Mucosa of stomach (tissue), 1 donor: Measurements from ENCODE around the gene PLA2G2C.

ENCODE experiments used
- H3K27me3 ChIP-seq: one replicate; pipeline ENCODE4 v1.7.0; 2013; ENCODE audit warnings: mild to moderate bottlenecking, low read length; ENCODE audit not compliant: control insufficient read depth, insufficient read depth
- H3K36me3 ChIP-seq: one replicate; pipeline ENCODE4 v1.7.0; 2013; ENCODE audit warnings: low read length; ENCODE audit not compliant: control insufficient read depth, insufficient read depth
- H3K4me1 ChIP-seq: one replicate; pipeline ENCODE4 v1.7.0; 2013; ENCODE audit warnings: mild to moderate bottlenecking, low read length; ENCODE audit not compliant: control insufficient read depth, insufficient read depth
- H3K4me3 ChIP-seq: one replicate; pipeline ENCODE4 v1.7.0; 2013; ENCODE audit warnings: low read length
- H3K9ac ChIP-seq: one replicate; pipeline ENCODE4 v1.7.0; 2013; ENCODE audit warnings: mild to moderate bottlenecking, low read length, moderate library complexity
- H3K9me3 ChIP-seq: one replicate; pipeline ENCODE4 v1.7.0; 2013; ENCODE audit warnings: mild to moderate bottlenecking, low read length, moderate library complexity; ENCODE audit not compliant: control insufficient read depth
- donor health status: Pancreatic carcinoma.

PLA2G2C gene

GRCh38 chr1:20189664-20190063 lies 3.3 kb upstream of the PLA2G2C start:
- Histone ChIP-seq H3K4me3 (no peak overlapping the region), H3K9me3 (no peaks in the 10 kb centered on the region), H3K36me3 (no peaks in the 10 kb centered on the region), H3K4me1 (peaks cover 31% of the 10 kb centered on the region), H3K27me3 (peaks cover 9% of the 10 kb centered on the region), H3K9ac (no peak overlapping the region)

DNA sequence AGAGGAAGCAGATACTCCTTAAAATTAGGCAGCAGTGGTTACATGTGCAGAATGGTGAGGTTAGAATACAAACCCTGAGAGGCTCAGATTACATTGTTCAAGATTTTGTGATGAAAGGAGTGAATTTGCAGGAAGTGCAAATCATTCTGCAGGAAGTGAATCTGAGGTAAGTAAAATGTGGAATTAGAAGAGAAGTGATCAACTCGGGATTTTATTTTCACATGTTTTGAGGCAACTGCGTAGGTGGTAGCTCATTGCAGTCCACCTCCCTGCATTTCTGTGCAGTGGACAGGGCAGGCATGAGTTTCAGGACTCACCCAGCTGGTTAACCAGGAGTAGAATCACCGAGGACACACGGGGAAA lies 2.1 kb upstream of the PLA2G2C start:
- no peak overlapping the region for H3K4me3 ChIP-seq
- H3K27me3 ChIP-seq: peaks cover 9% of the 10 kb centered on the region

DNA sequence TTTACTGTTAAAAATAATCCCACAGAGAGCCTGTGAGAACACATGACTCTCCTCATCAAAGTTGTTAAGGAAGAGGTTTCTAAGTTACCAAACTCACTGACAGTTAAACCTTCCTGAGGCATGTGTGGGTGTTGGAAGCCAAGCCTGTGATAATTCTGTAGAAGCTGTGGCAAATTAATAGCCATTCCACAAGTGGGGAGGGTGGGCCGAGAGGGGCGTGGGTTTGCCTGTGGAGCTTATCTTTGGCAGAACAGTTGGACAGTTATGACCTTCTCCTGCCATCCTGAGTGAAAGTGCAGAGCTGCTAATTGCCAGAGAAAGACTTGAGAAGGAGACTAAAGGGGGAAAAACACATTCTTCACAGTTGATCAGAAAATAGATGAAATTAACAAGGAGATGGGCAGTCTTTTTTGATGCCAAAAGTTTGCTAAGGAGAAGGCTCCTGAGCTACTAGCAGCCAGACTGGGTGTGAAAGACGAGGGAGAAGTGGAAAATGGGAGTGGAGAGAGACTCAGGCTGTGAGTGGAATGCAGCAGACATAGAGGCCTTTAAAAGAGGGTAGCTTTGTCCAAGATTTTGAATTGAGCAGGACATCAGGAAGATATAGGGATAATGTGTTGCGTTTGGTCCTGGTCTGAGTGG lies 1.6 kb upstream of the PLA2G2C start:
- H3K9ac ChIP-seq: no peak overlapping the region

More for the DNA sequence above, 2.1 kb upstream of the PLA2G2C start:
- Histone ChIP-seq H3K9ac (no peak overlapping the region), H3K4me1 (peaks cover 32% of the 10 kb centered on the region), H3K36me3 (no peaks in the 10 kb centered on the region), H3K9me3 (no peaks in the 10 kb centered on the region)

GRCh38 chr1:20187103-20187812 lies 940 bp upstream of the PLA2G2C start:
- Histone ChIP-seq H3K36me3 (no peaks in the 10 kb centered on the region), H3K27me3 (peaks cover 9% of the 10 kb centered on the region), H3K4me1 (peaks cover 33% of the 10 kb centered on the region), H3K9me3 (no peaks in the 10 kb centered on the region), H3K4me3 (no peak overlapping the region), H3K9ac (peak overlapping the region; percentile 72)

More for the DNA sequence above, 1.6 kb upstream of the PLA2G2C start:
- Histone ChIP-seq H3K4me3 (no peak overlapping the region), H3K36me3 (no peaks in the 10 kb centered on the region), H3K9me3 (no peaks in the 10 kb centered on the region), H3K27me3 (peaks cover 9% of the 10 kb centered on the region), H3K4me1 (peaks cover 33% of the 10 kb centered on the region)

GRCh38 chr1:20184997-20185833 lies 1.1 kb downstream of the PLA2G2C start:
- Histone ChIP-seq H3K9me3 (no peaks in the 10 kb centered on the region), H3K4me1 (peaks cover 41% of the 10 kb centered on the region), H3K36me3 (no peaks in the 10 kb centered on the region), H3K27me3 (peaks cover 9% of the 10 kb centered on the region), H3K4me3 (no peak overlapping the region), H3K9ac (no peak overlapping the region)

DNA sequence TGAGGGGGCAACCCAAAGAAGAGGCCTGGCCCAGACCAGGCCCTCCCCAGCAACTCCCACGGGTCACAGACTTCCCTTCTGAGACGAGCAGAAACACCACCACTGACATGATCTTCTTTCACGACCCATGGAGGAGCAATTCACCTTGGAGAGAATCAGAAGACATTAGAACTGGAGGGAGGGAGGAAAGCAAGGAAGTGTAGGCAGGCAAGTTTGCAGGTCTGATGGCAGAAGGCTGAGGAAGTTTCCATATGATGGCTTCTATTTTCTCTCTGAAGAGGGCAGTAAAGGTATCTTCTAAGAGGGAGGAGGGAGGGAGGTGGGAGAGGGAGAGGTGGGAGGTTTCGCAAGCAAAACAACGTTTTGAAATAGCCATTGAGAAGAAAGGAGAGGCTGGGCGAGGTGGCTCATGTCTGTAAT lies 1.8 kb downstream of the PLA2G2C start:
- Histone ChIP-seq H3K9ac (no peak overlapping the region), H3K36me3 (no peaks in the 10 kb centered on the region), H3K9me3 (no peaks in the 10 kb centered on the region), H3K4me3 (no peak overlapping the region), H3K4me1 (peaks cover 45% of the 10 kb centered on the region), H3K27me3 (peaks cover 9% of the 10 kb centered on the region)

GRCh38 chr1:20183616-20184271 lies 2.6 kb downstream of the PLA2G2C start:
- no peak overlapping the region for H3K4me3 ChIP-seq
- peaks cover 45% of the 10 kb centered on the region for H3K4me1 ChIP-seq
- no peak overlapping the region for H3K9ac ChIP-seq
- peaks cover 9% of the 10 kb centered on the region for H3K27me3 ChIP-seq
- no peaks in the 10 kb centered on the region for H3K9me3 ChIP-seq
- no peaks in the 10 kb centered on the region for H3K36me3 ChIP-seq

GRCh38 chr1:20183035-20183434 lies 3.3 kb downstream of the PLA2G2C start:
- peaks cover 9% of the 10 kb centered on the region for H3K27me3 ChIP-seq
- no peak overlapping the region for H3K9ac ChIP-seq
- peaks cover 43% of the 10 kb centered on the region for H3K4me1 ChIP-seq
- no peak overlapping the region for H3K4me3 ChIP-seq
- H3K9me3 ChIP-seq: no peaks in the 10 kb centered on the region
- H3K36me3 ChIP-seq: no peaks in the 10 kb centered on the region

DNA sequence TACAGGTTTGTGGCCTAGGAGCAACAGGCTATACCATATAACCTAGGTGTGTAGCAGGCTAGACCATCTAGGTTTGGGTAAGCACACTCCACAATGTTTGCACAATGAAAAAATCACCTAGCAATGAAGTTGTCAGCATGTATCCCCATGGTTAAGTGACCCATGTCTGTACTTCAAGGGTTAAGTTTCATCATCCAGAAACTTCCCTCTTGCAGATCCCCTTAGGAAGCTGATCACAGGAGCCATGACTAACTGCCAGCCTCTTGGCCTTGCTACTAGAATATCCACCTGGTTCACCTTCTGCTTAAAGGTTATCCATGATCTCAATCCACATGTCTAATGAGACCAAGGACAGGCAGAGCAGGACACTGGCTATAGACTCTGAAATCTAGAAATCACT lies 3.9 kb downstream of the PLA2G2C start:
- H3K36me3 ChIP-seq: no peaks in the 10 kb centered on the region
- H3K27me3 ChIP-seq: peaks cover 9% of the 10 kb centered on the region
- peaks cover 36% of the 10 kb centered on the region for H3K4me1 ChIP-seq
- no peak overlapping the region for H3K9ac ChIP-seq
- H3K9me3 ChIP-seq: no peaks in the 10 kb centered on the region
- no peak overlapping the region for H3K4me3 ChIP-seq

DNA sequence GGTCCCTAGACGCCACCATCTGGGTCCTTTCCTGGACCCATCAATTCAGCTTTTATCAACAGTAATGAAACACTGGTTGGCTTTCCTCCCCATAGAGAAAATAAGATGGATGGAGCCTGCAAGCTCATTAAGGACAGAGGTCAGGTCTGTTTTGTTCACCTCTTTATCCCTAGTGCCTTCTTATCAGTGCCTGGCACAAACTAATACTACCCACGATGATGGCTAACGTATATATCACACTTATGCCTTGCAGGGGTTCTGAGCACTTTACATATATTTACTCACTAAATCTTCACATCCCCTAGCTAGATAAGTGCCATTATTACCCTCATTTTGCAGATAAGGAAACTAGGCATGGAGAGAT lies 5.5 kb downstream of the PLA2G2C start:
- H3K4me1 ChIP-seq: peaks cover 22% of the 10 kb centered on the region
- no peak overlapping the region for H3K9ac ChIP-seq
- no peaks in the 10 kb centered on the region for H3K36me3 ChIP-seq
- peaks cover 7% of the 10 kb centered on the region for H3K27me3 ChIP-seq
- no peaks in the 10 kb centered on the region for H3K9me3 ChIP-seq
- no peak overlapping the region for H3K4me3 ChIP-seq

GRCh38 chr1:20180129-20180843 lies 6.0 kb downstream of the PLA2G2C start:
- Histone ChIP-seq H3K36me3 (no peaks in the 10 kb centered on the region), H3K4me1 (peaks cover 18% of the 10 kb centered on the region), H3K9ac (no peak overlapping the region), H3K9me3 (no peaks in the 10 kb centered on the region), H3K4me3 (no peak overlapping the region), H3K27me3 (peaks cover 6% of the 10 kb centered on the region)
